ENCODE results near the gene CNNM3.
"Not testable (repeated sequence)": the region's sequence is repeated elsewhere in the genome, so short reads cannot be mapped to it uniquely, and the experiment has no call there.

CNNM3 gene

GRCh38 chr2:96800061-96801004 lies 15.7 kb upstream of the CNNM3 start:
- no peak for DNase-seq

- DNase-seq = peak; percentile 76 to 82
Measured at GRCh38 chr2:96801005-96801785, 14.9 kb upstream of the CNNM3 start.

- peak; percentile 56 for DNase-seq
Measured at GRCh38 chr2:96801786-96802595, 14.1 kb upstream of the CNNM3 start.

- no peak for DNase-seq
Measured at GRCh38 chr2:96802721-96803120, 13.3 kb upstream of the CNNM3 start.

GRCh38 chr2:96804986-96805385 lies 11.1 kb upstream of the CNNM3 start:
- DNase-seq = no peak

- DNase-seq = not testable (repeated sequence)
Measured at GRCh38 chr2:96805946-96806345, 10.1 kb upstream of the CNNM3 start.

GRCh38 chr2:96806468-96807126 lies 9.5 kb upstream of the CNNM3 start:
- DNase-seq = peak in 1 of 2 donors; percentile 39

- no peak for DNase-seq
Measured at GRCh38 chr2:96807127-96807471, 9.0 kb upstream of the CNNM3 start.

GRCh38 chr2:96808176-96808837 lies 7.8 kb upstream of the CNNM3 start:
- DNase-seq = no peak

GRCh38 chr2:96809216-96809882 lies 6.7 kb upstream of the CNNM3 start:
- no peak for DNase-seq

GRCh38 chr2:96809951-96810782 lies 5.9 kb upstream of the CNNM3 start:
- no peak for DNase-seq

GRCh38 chr2:96810783-96811192 lies 5.3 kb upstream of the CNNM3 start:
- no peak for DNase-seq

GRCh38 chr2:96811917-96812316 lies 4.2 kb upstream of the CNNM3 start:
- no peak for DNase-seq

- DNase-seq = no peak
Measured at GRCh38 chr2:96813656-96814055, 2.4 kb upstream of the CNNM3 start.

GRCh38 chr2:96815326-96816126 lies 542 bp upstream of the CNNM3 start:
- peak in 1 of 2 donors; percentile 43 for DNase-seq

GRCh38 chr2:96816836-96817702 lies 1.0 kb downstream of the CNNM3 start:
- DNase-seq = peak in 1 of 2 donors; percentile 25

GRCh38 chr2:96817882-96818281 lies 1.8 kb downstream of the CNNM3 start:
- DNase-seq = no peak

GRCh38 chr2:96819128-96819875 lies 3.2 kb downstream of the CNNM3 start:
- DNase-seq = no peak

Measured in stimulated activated CD4-positive, alpha-beta T cell treated with anti-CD3 and anti-CD28 coated beads, Interleukin-2, amount 100 ng/mL, for 24 hours (primary cell).